ENCODE results near the gene RIMS4.

GRCh38 chr20:44717986-44718385 lies 92.4 kb downstream of the RIMS4 start:
- TF ChIP-seq CTCF (IDR thresholded peaks at IDR 0.05), result no peak; the same call in 1 of the 2 replicates
- no peak for TF ChIP-seq REST (IDR thresholded peaks at IDR 0.05; ENCODE audit: insufficient read depth in 1 of 2, low read depth in 2 of 2, low read length in 1 of 2)
- no peak for TF ChIP-seq POLR2AphosphoS5 (IDR thresholded peaks at IDR 0.05; ENCODE audit: low read depth, low read length)
